ENCODE measurements around the gene ERGIC1. TPM values are rescaled to one million over a fixed set of nuclear protein-coding genes. Genes with fewer than 3 reads are reported as not detected.

The ERGIC1 gene
- total and polyA plus RNA-seq, 2 of the 8 experiments (the other 6 are each of a cell fraction or from before 2014, with no cell fraction given) = 95.3 to 106 TPM

- no peak for TF ChIP-seq CBX5 (IDR thresholded peaks at IDR 0.05; ENCODE audit: low read depth, low read length)
- no peak for TF ChIP-seq RAD21 (IDR thresholded peaks at IDR 0.05 in 1 of 2, conservative IDR thresholded peaks at IDR 0.05 in 1 of 2; ENCODE audit: low read depth in 2 of 2, low read length in 2 of 2)
- no peak for TF ChIP-seq TAF7 (optimal IDR thresholded peaks at IDR 0.05; ENCODE audit: borderline replicate concordance, low read depth, low read length)
- no peak for TF ChIP-seq BCL11A (IDR thresholded peaks at IDR 0.05; ENCODE audit: low read depth in 2 of 2, low read length in 2 of 2)
Measured at GRCh38 chr5:172792701-172793570, 41.1 kb upstream of the ERGIC1 start (continued).
